ENCODE data around the gene PARVB. TPM values are rescaled to one million over a fixed set of nuclear protein-coding genes. Genes with fewer than 3 reads are reported as not detected.

Gene PARVB
- polyA plus RNA-seq, 1 experiment: 65.8 TPM

DNA sequence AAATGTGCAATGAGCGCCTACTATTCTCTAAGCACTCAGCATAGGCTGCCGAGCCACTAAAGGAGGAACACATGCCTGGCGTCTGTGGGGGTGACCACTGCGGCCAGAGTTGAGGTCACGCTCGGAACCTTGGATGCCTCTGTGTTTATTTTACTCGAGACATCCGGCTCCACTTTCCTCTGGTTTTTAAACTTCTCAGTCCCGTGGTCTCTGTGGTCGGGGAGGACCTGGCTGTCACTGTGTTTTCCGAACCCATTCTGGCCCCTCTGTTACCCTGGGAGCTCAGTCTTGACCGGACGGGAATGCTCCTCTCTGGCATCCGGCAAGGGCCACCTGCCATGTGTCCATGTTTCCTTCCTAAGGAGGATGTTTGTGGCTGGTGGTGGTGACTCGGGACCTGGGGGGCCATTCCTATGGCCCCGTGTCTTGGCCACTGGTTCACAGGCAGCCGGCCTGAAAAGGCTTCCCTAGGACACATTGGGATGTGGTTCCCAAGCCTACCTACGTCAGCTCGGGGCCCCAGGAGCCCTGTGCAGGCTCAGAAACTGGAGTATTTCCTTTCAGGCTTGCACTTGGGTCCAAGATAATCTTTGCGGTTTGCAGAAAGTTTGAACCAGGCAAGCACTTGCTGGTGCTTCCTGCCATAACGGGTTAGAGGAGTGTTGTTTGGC is 109.9 kb downstream of the PARVB start:
- peaks cover 24% of the 10 kb centered on the region for H3K36me3 ChIP-seq (ENCODE audit: control insufficient read depth, insufficient read depth, low read length)
- TF ChIP-seq, protein P1, sequence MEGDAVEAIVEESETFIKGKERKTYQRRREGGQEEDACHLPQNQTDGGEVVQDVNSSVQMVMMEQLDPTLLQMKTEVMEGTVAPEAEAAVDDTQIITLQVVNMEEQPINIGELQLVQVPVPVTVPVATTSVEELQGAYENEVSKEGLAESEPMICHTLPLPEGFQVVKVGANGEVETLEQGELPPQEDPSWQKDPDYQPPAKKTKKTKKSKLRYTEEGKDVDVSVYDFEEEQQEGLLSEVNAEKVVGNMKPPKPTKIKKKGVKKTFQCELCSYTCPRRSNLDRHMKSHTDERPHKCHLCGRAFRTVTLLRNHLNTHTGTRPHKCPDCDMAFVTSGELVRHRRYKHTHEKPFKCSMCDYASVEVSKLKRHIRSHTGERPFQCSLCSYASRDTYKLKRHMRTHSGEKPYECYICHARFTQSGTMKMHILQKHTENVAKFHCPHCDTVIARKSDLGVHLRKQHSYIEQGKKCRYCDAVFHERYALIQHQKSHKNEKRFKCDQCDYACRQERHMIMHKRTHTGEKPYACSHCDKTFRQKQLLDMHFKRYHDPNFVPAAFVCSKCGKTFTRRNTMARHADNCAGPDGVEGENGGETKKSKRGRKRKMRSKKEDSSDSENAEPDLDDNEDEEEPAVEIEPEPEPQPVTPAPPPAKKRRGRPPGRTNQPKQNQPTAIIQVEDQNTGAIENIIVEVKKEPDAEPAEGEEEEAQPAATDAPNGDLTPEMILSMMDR (IDR thresholded peaks at IDR 0.05; ENCODE audit: insufficient read depth, low read depth, low read length): no peak
- H3K27me3 ChIP-seq (ENCODE audit: control insufficient read depth, insufficient read depth, low read length): no peaks in the 10 kb centered on the region
- POLR2A ChIA-PET: no interaction called here
- no peak overlapping the region for H3K4me3 ChIP-seq (ENCODE audit: low read depth, low read length)
- DNase-seq (ENCODE audit: low read depth): no peak
- CTCF ChIA-PET: interaction anchor here (0.5 kb wide), 1 partner anchor 231 kb away, joined by 3 read pairs; no protein-coding TSS in a partner anchor

DNA sequence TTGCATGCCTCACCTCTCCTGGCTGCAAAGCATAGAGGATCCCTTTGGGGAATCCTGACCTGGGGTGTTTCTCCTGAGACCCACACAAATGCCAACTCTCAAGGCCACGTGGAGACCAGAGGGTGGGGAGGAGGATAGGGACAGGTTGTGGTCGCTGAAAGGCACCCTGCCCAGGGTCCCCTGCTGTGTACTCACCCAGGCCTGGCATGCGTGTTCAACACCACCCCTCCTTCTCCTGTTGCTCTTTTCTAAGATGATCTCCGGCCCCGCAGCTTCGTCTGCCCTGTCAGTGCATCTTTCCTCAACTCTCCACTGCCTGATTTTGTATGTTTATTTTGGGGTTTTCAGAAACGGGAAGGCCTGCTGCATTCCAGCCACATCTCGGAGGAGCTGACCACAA is 112.0 kb downstream of the PARVB start:
- ChIA-PET POLR2A (no interaction called here), CTCF (no interaction called here)
- DNase-seq (ENCODE audit: low read depth): no peak
- Histone ChIP-seq H3K27me3 (ENCODE audit: control insufficient read depth, insufficient read depth, low read length) (no peaks in the 10 kb centered on the region), H3K36me3 (ENCODE audit: control insufficient read depth, insufficient read depth, low read length) (peaks cover 24% of the 10 kb centered on the region), H3K4me3 (ENCODE audit: low read depth, low read length) (no peak overlapping the region)
- TF ChIP-seq, protein P1 (IDR thresholded peaks at IDR 0.05; ENCODE audit: insufficient read depth, low read depth, low read length): no peak

DNA sequence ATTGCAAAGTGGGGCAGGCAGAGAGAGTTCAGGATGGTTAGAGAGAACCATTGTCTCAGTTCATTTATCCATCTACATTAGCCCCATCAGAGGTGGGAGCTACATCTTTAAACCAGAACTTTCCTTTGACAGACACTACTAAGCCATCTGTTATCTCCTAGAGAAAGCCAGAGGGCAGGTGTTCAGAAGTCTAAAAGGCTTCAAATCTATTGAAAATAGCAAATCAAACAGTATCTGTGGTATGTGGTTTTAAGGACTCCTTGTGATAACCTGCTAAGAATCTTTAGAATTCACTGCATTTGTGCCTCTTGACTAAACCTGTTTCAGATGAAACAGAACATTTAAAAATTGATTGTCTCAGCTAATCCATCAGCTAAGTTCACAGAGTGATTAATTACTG is 112.7 kb downstream of the PARVB start:
- TF ChIP-seq, protein P1 (IDR thresholded peaks at IDR 0.05; ENCODE audit: insufficient read depth, low read depth, low read length): no peak
- ChIA-PET POLR2A (no interaction called here), CTCF (no interaction called here)
- no peaks in the 10 kb centered on the region for H3K27me3 ChIP-seq (ENCODE audit: control insufficient read depth, insufficient read depth, low read length)
- H3K36me3 ChIP-seq (ENCODE audit: control insufficient read depth, insufficient read depth, low read length): peaks cover 24% of the 10 kb centered on the region
- H3K4me3 ChIP-seq (ENCODE audit: low read depth, low read length): no peak overlapping the region
- DNase-seq (ENCODE audit: low read depth): no peak

DNA sequence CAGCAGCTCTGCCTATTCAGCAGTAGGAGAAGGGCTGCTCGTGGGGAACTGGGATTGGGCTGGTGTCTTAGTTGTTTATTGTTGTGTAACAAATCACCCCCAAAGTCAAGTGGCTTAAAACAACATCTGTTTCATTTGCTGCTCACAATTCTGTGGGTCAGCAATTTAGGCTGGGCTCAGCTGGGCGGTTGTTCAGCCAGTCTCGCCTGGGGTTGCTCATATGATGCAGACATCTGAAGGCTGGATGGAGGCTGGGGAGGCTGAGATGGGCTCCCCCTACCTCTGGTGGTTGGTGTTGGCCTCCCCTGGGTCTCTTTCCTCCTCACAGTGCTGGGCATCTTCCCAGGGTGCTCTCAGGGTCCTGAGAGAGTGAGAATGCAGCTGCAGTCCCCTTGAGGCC is 113.3 kb downstream of the PARVB start:
- TF ChIP-seq, protein P1 (IDR thresholded peaks at IDR 0.05; ENCODE audit: insufficient read depth, low read depth, low read length): no peak
- DNase-seq (ENCODE audit: low read depth): no peak
- peaks cover 24% of the 10 kb centered on the region for H3K36me3 ChIP-seq (ENCODE audit: control insufficient read depth, insufficient read depth, low read length)
- ChIA-PET POLR2A (no interaction called here), CTCF (no interaction called here)
- no peak overlapping the region for H3K4me3 ChIP-seq (ENCODE audit: low read depth, low read length)
- H3K27me3 ChIP-seq (ENCODE audit: control insufficient read depth, insufficient read depth, low read length): no peaks in the 10 kb centered on the region

DNA sequence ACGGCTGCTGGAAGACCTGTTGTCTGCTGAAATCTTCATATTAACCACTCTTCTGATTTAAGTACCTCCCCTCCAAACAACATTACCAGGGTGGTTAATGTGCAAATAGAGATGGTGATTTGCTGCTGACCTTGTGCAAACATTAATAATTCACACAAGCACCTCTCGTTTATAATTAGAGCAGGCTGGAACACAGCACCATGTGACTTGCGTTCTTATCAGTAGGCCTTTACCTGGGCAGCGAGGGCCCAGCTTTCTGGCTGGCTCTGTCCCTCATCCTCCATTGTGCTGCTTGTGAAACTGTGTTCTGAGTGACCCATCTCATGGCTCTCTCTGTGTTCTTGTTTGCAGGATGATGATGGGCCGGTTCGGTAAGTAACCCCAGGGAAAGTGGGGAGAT is 115.7 kb downstream of the PARVB start:
- DNase-seq (ENCODE audit: low read depth): no peak
- Histone ChIP-seq H3K27me3 (ENCODE audit: control insufficient read depth, insufficient read depth, low read length) (no peaks in the 10 kb centered on the region), H3K36me3 (ENCODE audit: control insufficient read depth, insufficient read depth, low read length) (peaks cover 19% of the 10 kb centered on the region), H3K4me3 (ENCODE audit: low read depth, low read length) (no peak overlapping the region)
- ChIA-PET CTCF (interaction anchor here (1.0 kb wide), 1 partner anchor 13 kb away, joined by 4 read pairs; no protein-coding TSS in a partner anchor), POLR2A (no interaction called here)
- TF ChIP-seq, protein P1 (IDR thresholded peaks at IDR 0.05; ENCODE audit: insufficient read depth, low read depth, low read length): no peak

All from BJ (cell line).